IPS DF 4.7 (cell line): ENCODE measurements around the gene MFSD2A.
"Not testable (repeated sequence)": the region's sequence is repeated elsewhere in the genome, so short reads cannot be mapped to it uniquely, and the experiment has no call there.

Experiments used
- DNase-seq: peaks from one replicate; pipeline ENCODE4 v3.0.0-alpha.2; 2013; ENCODE audit warnings: low spot score; ENCODE audit errors: extremely low read depth

The MFSD2A gene

DNA sequence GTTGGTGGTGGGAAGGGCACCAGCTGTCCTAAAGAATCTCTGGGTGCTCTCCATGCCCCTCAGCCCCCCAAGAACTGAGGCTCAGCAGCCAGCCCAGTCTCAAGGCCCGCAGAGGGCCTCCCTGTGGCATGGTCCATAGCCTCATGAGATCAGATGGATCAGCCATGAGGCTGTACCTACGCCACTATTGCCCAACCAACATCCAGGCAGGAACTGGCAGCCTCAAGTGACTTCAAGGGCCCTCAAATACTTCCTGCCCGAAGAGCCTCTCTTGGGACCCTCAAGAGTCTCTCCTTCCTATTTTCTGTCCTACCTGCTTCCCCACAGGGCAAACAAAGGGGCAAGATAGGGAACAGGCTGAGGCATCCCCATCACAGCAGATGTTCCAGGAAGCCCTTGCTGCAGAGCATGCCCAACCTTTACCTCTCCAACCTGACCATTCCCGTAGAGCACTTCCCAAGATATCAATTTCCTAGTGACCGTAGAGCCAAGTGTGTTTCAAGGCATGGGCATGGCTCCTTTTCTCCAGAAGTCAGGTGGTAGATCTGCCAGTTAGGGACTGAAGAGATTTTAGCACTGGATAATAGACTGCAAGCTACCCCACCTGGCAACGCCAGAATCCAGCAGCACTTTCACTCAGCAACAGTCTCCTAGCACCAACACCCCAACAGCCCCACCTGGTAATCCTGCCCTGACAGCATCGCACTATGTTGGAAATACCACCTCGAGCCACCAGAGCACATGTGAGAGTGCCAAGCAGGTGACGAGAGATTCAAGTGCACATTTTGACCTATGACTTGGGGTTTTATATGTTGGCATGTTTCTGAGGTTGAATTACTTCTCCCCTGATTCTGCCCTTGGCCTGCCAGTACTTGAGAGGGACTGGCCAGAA, 13.7 kb upstream of the MFSD2A start:
- no peak for DNase-seq

DNA sequence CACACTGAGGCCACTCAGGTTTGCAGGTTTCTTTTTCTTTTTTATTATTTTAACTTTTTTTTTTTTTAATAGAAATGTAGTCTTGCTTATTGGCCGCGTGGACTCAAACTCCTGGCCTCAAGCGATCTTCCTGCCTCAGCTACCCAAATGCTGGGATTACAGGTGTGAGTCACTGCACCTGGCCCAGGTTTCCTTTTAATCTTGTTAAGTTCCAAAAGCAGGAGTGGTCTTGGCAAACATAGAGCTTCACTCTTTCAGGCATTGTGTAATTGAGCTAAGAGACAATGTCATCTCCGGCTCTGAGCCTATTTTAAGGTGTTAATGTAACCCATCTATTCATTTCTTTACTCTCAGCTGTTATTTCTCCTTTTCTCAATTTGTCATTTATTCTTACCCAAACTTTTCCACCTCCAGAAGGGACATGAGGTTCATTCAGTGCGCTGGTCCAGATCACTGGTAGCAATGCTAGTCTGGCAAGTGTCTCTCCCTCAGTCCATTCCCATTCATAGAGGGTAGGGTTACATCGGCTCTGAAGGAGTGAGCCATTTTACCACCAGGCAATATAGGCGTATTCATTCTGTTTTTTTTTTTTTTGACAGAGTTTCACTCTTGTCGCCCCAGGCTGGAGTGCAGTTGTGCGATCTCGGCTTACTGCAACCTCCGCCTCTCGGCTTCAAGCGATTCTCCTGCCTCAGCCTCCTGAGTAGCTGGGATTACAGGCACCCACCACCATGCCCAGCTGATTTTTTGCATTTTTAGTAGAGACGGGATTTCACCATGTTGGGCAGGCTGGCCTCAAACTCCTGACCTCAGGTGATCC, 11.3 kb upstream of the MFSD2A start:
- no peak for DNase-seq

DNA sequence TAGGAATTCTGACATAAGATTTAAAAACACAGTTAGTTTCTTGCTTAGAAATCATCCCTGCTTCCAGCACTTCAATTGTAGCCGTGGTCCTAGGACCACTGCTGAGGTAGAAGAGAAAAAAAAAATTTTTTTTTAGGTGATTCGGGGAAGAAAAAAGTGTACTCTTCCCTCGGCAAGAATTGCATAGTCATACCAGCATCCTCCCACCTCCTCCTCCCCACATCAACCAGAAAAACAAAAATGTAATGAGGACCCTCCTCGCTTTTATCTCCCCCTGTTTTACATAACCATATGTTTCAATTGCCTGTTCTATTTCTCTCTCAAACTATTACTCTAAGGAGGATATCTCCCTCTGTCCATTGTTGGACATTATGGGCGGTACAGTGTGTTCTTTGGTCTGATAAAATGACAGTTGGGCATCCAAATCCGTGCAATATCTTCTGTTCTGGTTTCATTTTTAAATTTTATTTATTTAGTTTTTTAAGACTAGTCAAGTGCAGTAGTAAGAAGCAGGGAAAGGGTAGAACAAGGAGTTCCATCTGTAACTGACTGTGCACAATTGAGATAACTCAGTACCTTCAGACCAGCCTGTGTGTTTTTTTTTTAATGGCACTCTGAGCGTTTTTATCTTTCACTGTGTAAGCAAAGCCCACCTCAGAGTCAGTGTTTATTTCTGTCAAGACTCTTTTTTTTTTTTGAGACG, 10.4 kb upstream of the MFSD2A start:
- DNase-seq, result no peak

DNA sequence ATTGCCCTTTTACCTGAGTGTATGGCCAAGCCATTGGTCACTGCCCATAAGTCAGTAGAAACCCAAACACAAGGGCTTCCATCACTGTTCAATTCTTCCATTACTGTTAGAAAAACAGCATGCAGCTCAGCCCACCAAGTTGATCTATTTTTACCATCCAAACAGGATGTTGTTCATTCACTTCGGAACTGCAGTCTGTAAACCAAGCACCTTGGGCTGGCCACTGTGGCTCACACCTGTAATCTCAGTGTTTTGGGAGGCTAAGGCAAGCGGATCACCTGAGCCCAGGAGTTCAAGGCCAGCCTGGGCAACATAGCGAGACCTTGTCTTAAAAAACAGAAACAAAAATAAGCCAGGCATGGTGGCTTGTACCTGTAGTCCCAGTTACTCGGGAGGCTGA, 8.7 kb upstream of the MFSD2A start:
- DNase-seq, result no peak

DNA sequence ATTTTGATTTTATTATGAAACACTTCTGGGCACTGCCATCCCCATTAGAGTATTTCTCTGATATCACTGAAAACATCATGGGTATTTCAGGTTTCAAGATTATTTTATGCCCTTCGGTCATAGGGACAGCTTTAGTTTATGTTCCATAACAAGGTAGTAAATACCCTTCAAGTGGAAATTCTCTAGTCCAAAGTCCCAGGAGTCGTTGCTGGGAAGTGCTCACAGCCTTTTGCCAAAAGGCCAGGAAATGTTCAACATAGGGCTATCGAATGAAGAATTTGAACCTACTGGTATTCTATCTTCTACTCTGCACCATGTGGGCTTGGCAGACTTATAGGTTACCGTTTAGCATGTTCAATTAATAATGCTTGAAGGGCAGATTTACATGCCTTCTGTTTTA, 7.7 kb upstream of the MFSD2A start:
- no peak for DNase-seq

DNA sequence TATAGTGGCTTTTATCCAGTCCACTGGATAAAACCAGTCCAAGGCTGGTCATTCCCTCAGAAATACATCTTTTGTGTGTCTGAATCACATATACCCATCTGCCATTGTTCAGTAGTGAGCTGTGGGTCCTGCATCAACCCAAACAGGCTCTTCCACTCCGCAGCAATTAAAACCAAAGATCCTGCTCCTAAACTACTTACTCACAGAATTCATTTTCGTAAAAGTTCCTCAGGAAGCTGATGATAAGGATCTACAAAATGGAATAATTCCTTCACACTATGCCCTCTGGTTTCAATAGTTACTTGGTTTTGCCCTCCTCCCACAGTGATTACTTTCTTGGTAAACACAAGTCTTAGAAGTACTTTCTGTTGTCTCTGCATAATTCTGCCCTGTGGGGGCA, 5.1 kb upstream of the MFSD2A start:
- DNase-seq, result no peak

DNA sequence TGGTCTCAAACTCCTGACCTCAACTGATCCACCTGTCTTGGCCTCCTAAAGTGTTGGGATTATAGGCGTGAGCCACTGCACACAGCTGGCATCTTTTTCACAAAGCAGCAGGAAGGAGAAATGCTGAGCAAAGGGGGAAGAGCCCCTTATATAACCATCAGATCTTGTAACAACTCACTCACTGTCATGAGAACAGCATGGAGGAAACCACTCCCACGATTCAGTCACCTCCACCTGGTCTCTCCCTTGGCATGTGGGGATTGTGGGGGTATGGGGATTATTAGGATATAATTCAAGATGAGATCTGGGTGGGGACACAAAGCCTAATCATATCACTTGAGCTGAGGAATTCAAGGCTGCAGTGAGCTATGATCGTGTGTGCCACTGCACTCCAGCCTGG, 3.0 kb upstream of the MFSD2A start:
- DNase-seq, result no peak

DNA sequence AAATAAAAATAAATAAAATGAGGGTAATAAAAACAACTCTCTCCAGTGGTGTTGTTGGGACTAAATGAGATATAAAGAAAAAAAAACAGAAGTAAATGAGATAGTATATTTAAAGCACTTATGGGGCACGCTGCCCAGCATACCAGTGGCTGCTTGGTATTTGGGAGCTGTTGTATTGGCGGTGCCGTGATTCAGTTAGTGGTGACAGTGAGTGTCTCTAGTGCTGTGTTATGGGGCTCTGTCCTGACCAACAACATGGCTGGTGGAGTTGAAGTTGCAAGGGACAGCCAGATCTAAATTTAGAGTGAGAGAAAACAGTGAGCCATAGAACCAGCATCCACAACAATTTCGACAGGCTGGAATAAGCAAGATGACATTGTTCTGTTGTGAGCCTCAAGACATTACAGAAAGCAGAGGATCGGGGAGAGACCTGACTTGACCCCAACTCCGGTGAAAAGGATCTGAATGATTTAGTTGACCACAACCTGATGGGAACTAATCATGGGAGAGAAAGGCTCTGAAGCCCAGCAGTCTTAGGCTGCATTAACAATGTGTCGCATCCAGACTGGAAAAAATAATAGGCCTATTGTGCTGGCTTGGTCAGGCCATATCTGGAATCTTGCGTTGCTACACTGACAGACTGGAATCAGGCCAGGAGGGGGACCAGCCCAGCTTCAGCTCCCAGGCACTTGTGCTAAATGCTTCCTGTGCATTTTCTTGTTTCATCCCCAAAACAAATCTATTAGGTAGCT, 2.4 kb upstream of the MFSD2A start:
- DNase-seq, result no peak

DNA sequence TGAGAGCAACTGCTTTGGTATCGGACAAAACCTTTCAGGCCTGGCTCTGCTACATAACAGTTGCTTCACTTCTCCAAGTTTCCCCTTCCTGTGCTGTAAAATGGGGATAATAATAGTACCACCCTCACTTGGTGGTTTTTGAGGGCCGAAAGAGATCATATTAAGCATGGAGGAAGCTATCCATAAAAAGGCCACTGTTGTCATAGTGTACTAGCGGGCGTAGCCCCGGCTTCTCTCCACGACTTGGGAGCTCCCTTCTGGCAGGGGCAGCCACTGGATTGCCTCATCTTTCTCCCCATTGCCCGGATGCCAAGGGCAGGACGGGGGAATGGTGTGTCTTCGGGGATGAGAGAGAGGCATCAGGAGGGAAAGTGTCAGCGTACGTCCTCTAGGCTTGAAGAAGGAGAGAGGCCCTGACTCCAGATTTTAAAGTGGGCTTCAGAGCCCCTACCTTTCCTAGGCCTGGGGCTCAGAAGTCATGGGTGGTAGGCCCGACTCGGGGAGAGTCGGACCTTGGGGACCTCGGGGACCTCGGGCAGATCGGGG, 548 bp upstream of the MFSD2A start:
- no peak for DNase-seq

DNA sequence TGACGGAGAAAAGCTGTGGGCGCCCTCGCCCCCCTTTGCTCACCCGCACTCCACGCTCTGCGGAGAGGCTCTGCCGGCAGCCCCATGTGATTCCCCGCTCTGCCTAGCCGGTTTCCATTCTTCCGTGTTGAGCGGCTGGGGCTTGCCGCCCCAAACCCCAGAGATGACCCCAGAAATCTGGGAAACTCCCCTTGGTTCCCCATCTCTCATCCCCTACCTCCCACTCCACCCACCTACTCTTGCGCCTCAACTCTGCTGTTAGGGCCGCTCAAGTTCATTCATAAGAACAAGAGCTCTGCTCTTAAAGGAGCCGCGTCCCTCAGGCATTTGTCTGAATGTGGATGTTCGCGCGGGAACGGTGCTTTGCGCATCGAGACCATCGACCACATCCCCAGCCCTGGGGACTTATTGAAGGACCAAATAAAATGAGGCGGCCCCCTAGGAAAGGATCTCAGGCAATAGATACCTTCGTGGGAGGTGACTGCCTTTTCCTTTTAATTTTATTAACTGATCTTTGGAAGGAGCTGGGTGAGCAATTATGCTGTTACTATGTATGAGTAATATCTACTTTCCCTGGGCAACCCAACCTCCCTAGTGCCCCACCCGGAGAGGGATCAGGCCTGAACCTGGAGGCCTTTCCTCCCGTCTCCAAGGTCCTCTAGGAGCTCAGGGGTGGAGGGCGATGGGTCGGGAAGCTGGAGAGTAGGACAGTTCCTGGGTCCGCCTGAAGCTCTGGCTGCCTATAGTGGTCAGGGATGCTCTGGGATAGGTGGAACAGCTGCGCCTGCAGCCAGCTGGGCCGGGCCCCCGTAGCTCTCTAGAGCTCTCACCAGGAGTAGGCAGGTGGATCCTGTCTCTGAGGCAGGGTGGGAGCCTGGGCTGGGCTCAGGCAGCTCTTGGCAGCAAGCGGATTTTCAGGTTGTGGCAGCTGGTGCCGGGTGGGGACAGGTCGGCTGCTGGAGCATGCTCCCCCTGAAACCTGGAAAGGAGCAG, 898 bp downstream of the MFSD2A start:
- DNase-seq, result no peak

DNA sequence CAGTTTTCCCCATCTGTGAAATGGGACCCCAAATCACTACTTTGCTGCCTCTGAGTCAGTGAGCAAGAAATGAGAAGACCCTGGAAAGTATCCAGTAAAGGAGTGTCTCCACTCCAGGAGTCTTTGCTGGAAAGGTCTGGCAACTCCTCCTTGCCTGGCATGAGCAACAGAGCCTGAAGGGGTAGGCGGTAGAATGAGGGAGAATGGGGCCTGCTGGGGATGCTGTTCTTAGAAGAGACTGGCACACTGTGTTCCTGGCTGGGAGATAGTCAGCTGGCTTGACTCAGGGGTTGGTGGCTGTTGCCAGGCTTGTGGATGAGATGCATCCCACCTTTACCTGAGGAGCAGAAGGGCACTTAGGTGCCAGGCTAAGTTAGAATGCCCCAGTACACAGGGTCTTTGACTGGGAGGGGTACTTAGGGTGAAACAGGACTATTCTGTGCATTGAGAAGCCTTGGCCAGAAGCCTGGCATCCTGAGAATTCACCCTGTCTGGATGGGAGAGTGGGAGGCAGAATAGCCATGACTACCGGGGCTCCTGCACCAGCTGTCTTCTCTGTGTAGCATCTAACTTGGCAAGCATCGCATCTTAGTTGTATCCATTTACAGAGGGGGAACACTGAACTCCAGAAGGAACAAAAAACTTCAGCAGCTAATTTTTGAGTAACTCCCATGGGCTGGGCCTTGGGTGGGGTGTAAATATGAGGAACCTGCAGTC, 2.5 kb downstream of the MFSD2A start:
- DNase-seq, result no peak

DNA sequence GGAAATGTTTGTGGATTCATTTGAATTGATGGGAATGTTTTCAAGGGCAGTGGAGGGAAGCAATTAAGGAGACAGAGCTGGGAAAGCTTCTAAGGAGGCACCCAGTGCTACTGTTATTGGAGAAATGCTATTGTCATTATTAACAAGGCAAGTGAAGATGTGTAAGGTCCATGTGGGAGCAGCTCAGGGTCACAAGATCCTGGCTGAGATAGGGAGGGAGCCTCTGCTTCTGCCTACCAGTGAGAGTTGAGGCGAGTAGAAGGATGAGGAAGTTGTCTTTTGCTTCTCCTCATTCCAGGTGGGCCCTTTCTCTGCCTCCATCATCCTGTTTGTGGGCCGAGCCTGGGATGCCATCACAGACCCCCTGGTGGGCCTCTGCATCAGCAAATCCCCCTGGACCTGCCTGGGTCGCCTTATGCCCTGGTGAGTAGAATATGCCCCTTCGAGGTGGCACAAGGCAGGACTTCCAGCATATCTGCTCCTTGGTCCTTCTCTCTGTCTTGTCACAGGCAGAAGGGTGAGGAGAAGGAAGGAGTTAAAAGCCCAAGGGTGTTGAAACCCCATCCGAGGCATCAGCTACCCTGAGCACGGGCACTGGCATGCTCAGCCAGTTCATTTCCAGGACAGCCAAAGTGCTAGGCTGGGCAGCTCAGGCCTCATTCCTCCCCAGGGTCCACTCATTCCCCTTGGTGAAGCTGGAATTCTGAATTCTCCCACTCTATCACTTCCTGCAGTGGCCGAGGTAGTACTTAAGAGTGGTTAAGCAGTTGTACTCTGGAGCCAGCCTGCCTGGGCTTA, 3.7 kb downstream of the MFSD2A start:
- no peak for DNase-seq

DNA sequence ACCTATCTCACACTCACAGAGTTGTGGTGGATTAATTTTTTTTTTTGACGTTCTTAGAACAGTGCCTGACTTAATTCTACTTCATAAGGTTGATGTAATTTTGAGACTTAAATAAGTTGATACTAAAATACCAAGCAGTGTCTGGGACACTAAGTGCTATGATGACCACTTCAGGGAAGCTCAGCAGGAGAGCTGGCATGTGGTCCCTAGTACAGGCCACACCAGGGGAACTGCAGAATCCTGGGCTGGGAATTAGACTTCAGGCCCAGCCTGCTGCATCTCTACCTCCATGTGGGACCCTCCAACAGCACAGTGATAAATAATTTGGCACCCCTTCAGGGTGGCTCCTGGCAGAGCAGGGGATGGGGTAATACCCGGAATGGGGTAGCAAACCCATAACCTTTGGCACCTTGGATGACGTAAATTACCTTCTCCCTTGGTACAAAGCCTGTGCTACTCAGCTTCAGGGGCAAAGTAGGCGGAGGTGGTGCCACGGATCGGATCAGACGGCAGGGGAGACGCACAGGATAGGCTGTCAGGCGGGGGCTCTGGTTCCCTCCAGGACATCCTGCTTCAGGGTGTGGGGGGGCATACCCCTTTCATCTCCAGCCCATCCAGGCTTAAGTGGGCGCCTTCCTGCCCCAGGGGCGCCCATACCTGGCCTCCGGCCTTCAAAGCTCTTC, 4.8 kb downstream of the MFSD2A start:
- DNase-seq, result no peak

DNA sequence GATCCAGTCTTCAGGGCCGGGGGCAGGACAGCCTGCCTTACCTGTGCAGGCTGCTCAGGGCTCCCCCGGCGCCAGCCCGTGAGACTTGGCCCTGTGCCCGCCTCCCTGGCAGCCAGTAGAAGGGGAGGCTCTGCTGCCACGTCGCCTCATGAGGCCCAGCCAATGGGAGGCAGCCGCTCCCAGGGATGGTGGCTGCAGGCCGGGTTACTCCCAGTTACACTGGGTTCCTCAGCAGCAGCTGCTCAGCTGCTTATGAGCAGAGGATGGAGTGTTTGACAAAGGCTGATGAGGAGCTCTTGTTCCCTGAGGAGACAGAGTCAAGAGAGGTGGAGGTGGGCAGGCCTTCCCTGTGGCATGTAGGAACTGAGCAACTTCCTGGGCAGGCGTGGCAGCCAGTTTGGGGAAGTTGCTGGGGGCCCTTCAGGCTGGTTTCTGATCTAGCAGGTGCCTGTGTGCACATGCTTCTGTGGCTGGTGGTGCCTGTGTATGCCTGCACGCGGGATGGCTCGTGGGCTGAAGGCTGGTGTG, 5.5 kb downstream of the MFSD2A start:
- no peak for DNase-seq

DNA sequence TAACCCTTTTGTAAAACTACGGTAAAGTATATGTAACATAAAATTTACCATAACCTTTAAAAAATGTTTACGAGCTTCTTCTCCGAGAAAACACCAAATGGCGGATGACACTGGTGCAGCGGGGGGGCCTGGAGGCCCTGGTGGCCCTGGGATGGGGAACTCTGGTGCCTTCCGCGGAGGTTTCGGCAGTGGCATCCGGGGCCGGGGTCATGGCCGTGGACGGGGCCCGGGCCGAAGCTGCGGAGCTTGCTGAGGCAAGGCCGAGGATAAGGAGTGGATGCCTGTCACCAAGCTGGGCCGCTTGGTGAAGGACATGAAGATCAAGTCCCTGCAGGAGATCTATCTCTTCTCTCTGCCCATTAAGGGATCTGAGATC, 7.5 kb downstream of the MFSD2A start:
- DNase-seq, result no peak

DNA sequence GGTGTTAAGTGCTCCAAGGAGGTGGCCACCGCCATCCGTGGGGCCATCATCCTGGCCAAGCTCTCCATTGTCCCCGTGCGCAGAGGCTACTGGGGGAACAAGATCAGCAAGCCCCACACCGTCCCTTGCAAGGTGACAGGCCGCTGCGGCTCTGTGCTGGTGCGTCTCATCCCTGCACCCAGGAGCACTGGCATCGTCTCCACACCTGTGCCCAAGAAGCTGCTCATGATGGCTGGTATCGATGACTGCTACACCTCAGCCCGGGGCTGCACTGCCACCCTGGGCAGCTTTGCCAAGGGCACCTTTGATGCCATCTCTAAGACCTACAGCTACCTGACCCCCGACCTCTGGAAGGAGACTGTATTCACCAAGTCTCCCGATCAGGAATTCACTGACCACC, 8.0 kb downstream of the MFSD2A start:
- DNase-seq, result not testable (repeated sequence)

DNA sequence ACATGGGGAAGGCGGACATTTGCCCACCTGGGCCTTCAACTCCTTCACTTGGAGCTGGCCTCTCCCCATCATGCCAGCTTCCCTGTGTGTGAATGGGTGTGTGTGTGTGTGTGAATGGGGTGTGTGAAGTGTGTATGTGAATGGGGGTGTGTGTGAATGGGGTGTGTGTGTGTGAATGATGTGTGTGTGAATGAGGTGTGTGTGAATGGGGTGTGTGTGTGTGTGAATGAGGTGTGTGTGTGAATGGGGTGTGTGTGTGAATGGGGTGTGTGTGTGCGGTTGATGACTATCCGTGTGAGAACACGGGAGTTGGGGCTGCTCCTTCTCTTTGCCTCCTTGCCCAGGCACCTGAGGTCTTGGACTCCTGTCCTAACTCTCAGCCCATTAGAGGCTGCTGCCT, 9.6 kb downstream of the MFSD2A start:
- DNase-seq, result no peak

DNA sequence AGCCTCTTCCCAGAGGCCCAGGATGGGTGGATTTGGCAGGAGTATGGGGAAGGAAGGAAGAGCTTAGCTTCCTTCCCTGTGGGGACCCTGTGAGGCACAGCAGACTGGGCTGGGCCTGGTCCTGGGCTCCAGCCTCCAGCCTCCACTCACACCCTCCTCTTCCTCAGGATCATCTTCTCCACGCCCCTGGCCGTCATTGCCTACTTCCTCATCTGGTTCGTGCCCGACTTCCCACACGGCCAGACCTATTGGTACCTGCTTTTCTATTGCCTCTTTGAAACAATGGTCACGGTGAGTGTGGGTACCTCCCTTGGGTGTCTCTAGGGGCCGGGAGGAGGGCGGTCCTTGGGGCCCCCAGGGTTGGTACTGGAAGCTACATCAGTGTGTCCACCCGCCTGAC, 10.1 kb downstream of the MFSD2A start:
- no peak for DNase-seq
